GM15510 (cell line): ENCODE results near the gene YWHAE.
A peak's percentile ranks its signal among the peaks of the same experiment; 100 is the strongest.

Experiments
- POLR2A ChIP-seq: IDR thresholded peaks from 3 replicates; pipeline ENCODE4 v1.6.1; 2011; ENCODE audit warnings: borderline replicate concordance; ENCODE audit not compliant: insufficient read length; ENCODE audit errors: extremely low read depth

YWHAE gene

DNA sequence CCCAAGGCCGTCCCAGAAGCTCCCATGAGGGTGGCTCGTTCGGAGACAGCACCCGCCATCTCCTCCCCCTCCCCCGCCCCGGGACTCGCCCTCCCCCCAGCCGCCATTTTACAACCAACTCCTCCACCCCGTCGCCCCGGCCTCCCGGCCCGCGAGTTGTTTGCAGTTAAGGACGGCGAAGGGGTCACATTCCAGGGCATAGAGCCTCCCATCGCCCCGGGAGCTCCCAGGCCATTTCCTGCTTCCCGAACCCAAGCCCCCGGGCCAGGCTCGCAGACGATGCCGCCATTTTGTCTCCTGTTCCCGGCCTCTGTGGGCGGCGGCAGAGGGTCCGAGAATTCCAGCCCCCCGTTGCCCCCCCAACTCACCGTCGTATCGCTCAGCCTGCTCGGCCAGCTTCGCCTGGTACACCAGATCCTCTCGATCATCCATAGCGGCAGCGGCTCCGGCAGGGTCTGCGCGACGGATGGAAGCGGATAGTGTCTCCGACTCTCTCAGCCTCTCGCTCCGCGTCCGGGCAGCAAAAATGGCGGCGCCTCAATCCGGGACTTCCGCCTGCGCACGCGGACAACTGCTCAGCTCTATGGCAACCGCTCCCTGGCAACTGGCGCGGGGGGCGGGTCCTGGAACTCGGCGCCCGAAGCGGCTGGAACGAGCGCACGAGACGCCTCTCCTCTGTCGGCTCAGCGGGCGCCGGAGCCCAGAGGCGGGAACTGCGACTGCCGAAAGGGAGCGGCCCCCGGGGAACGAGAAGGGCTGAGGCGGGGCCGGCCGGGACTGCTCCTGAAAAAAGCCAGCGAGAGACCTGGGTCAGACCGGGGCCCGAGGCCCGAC is at the start of gene YWHAE:
Gene YWHAE (minus strand): TSS at position 544 of the 834 bp plus-strand sequence. CDS start 112 bp downstream, at position 432.
- TF ChIP-seq POLR2A = peak; percentile 95

DNA sequence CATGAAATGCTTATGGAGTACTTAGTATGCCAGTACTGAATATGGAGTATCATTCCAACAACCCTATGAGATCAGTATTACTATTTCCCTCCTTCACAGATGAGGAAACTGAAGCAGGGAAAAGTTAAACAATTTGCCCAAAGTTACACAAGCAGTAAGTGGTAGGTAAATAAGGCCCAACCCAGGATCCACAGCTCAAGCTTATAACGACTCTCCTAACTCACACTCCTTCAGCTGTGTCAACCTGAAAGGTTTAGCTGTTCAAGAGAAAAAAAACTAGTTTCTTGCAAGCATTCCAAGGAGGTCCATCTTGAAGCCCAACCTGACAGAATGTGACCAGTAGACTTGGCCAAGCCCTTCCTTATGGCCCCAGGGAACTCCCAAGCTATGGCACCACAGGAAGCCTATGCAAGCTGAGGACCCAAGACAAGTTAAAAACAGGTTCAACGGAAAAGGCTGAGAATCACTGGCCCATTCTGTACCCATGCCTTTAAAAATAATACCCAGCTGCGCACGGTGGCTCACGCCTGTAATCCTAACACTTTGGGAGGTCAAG is 49.5 kb upstream of the YWHAE start:
- no peak for TF ChIP-seq POLR2A

DNA sequence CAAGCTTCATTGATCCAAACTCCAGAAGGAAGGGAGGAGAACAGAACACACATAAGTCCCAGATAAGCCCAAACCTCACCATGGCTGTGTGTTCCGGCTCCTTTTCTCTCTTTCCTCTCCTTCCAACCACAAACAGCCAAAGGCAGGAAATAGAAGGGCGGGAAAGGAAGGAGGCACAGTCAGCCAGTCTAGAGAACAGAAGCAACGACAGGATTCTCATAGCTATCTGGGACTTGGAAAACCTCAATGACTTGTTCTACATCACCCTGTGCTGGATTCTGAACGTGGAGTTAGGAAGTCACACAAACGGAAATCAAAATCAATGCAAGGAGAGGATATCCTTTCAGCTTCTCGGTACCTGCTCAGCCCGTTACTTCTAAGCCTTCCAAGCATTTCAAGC is 47.0 kb upstream of the YWHAE start:
- no peak for TF ChIP-seq POLR2A

DNA sequence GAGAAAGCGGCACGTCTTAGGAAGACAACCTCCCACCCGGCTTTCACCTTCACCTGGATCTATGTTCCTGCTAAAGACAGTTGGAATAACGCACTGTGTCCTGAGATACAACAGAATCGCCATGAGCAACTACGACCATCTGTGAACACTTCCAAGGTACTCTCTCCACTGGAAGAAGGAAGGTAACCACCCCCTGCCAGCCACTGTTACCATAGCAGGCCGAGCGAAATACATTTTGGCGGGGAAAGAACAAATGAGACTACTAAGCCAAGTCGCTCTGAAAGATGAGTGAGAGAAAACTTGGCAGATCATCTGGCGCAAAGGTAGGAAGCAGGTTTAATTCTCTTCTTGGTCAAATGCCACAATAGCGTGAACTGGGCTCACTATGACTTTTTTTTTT is 46.2 kb upstream of the YWHAE start:
- no peak for TF ChIP-seq POLR2A

DNA sequence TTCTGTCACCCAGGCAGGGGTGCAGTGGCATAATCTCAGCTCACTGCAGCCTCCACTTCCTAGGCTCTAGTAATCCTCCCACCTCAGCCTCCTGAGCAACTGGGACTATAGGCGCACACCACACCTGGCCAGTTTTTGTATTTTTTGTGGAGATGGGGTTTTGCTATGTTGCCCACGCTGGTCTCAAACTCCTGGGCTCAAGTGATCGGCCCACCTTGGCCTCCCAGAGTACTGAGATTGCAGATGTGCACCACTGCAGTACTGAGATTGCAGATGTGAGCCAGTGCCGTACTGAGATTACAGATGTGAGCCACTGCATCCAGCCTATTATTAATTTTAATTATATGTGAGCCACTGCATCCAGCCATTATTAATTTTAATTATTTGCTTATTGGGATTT is 42.2 kb upstream of the YWHAE start:
- no peak for TF ChIP-seq POLR2A

DNA sequence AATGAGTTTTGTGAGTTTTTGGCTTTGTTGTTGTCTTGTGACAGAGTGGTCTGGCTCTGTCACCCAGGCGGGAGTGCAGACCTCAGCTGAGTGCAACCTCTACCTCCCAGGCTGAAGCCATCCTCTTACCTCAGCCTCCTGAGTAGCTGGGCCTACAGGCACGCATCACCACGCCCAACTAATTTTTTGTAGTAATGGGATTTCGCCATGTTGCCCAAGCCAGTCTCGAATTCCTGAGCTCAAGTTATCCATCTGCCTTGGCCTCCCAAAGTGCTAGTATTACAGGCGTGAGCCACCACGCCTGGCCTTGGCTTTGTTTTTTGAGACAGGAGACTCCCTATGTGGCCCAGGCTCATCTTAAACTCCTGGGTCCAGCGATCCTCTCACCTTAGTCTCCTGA is 40.9 kb upstream of the YWHAE start:
- no peak for TF ChIP-seq POLR2A

DNA sequence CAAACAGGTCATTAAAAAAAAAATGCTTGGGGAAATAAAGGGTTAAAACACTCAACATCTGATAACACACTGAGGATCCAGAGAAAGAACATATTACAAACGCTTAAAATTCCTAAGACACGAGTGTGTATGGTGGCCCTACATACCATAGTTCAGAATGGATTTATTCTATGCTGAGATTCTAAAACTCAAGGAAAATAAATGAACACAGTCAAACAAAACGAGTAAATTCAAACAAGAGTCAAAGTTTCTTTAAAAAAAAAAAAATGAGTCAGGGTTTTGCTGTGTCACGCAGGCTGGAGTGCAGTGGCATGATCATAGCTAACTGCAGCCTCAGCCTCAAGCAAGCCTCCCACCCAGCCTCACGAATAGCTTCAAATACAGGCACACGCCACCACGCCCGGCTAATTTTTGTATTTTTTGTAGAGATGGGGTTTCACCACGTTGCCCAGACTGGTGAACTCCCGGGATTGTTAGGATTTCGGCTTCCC is 38.6 kb upstream of the YWHAE start:
- no peak for TF ChIP-seq POLR2A

DNA sequence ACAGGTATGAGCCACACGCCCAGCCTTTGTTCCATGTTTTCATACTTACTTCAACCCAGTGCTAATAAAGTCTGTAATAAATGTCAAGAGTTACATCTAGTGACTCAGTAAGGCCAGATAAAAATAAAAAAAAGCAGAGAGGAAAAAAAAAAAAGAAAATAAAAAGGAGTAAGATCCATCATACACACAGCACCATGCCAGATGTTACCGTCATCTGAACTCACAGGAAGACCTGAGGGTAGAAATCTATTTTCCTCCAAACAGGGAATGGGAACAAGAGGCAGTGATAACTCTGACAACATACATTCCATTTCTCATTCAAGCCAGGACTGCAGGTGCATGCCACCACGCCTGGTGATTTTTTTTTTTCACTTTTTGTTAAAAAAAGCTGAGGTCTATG is 35.3 kb upstream of the YWHAE start:
- no peak for TF ChIP-seq POLR2A

DNA sequence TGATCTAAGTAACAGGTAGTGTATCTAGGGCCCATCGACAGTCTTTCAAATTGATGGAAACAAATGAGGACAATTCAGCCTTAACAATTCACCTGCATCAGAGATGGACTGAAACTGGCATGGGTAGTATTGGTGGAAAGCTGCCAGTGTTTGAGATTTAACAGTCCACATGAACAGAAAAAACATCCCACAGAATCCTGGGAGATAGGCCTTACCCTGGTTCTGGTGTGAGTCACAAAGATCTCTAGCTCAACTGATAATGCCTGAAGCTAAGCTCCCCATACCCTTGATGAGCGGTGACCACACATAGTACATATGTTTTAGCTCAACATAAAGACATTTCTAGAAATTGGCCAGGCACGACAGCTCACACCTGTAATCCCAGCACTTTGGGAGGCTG is 34.1 kb upstream of the YWHAE start:
- no peak for TF ChIP-seq POLR2A

DNA sequence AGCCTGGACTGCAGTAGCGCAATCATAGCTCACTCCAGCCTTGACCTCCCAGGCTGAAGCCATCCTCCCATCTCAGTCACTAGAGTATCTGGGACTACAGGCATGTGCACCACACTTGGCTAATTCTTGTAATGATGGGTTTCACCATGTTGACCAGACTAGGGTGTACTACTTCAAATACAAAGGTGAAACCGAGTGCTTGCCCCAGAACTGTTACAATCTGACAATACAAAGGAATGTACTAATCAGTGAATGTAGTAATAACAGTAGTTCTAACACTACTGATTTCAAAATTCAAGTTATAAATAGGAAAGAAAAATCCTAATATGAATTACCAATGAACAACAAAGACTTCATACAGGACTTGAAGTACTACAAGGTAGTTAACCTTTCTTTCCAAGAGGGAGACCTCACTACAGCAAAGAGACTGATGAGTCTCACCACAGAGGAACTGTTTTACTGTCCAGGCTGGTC is 31.6 kb upstream of the YWHAE start:
- no peak for TF ChIP-seq POLR2A

DNA sequence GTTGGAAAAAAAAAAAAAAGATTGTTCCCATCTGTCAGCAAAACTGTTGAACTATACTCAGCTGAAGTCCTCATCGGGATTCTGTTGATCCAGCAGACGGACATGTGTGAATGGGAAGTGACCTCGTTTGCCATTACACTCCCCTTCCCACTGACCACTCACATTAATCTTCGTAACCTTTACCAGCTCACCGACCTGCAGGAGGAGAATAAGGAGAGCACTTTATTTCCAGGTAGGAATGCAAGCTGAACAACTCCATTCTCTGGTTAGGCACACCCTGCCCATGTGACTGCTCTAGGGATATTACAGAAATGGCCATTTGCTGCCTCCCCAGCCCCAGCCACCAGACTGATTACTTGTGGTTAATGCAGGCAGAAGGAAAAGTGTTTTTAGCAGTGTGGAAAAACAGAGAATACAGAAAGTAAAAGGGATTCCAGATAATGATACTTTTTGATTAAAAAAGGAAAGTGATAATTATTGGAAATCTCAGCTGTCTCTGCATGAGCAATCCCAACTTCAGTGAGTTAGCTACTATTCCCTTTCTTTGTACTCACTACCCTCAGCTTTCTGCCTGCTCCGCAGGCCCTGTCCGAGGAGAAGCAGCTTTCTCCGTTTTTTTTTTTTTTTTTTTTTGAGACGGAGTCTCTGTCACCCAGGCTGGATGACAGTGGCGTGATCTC is 23.6 kb upstream of the YWHAE start:
- TF ChIP-seq POLR2A = no peak

DNA sequence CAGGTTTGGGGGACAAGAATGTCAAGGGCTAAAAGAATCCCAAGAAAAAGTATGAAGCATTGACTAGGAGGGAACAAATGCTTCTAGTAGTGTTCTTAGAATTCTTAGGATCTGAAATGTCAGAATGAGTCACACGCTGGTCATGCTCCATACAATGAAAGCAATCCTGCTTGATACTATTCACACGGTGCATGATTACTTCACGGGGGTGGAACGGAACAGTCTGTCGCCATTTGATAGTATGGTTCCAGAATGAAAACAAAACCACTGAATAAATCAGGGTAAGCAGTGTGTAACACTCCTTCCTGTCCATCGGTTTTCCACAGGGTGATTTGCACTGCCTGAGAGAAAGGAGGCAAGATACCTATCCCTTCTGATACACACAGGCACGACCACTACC is 22.9 kb upstream of the YWHAE start:
- TF ChIP-seq POLR2A = no peak

DNA sequence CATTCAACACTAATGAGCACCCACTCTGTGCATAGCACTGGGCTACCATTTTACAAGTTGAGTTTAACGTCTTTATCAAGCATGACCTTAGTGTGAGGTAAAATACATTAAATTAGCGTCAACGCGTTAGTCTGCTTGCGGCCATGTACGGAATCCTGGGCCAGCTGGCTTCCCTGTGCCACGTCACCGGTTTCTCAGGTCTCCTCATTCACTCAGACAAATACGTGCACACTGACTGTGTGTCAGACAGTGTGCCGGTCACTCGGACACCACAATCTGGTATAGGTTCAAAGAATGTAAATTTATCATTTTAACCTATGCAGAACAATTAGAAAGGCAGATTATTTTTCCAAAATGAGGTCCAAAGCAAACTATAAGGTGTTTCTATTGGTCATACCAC is 21.4 kb upstream of the YWHAE start:
- TF ChIP-seq POLR2A = no peak

DNA sequence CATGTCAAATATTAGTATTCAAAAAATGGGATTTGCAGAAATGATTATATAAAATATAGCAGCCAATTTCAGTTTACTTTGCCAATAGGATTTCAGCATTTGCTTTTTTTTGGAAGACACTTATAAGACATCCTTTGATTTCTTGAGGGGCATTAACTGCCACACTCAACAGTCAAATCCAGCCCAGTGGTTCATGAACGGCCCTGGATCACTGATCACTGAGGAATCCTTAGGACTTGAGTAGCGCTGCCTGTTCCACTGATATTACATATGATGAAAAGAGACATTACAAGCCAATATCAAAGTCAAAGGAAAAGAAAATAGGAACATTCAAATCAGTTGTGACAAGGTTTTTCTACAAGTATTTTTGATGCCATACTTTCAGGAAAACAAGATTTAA is 21.0 kb upstream of the YWHAE start:
- no peak for TF ChIP-seq POLR2A

DNA sequence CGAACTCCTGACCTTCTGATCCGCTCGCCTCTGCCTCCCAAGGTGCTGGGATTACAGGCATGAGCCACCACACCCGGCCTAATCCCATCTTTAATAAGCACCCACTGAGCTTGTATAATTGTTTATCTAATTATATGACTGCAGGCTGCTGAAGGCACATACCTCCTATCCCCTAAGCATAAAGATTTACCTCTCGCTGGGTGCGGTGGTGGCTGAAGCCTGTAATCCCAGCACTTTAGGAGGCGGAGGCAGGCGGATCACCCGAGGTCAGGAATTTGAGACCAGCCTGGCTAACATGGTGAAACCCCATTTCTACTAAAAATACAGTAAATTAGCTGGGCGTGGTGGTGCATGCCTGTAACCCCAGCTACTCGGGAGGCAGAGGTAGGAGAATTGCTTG is 20.1 kb upstream of the YWHAE start:
- TF ChIP-seq POLR2A = no peak

DNA sequence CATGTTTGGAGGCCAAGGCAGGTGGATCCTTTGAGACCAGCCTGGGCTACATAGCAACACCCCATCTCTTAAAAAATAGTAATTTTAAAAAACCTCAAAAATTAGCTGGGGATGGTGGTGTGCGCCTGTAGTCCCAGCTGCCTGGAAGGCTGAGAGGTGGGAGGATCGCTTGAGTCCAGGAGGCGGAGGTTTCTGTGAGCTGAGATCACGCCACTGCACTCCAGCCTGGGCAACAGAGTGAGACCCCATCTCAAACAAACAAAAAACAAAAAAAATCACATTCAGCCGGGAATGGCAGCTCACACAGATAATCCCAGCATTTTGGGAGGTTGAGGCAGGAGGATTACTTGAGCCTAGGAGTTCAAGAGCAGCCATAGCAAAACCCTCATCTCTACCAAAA is 16.4 kb upstream of the YWHAE start:
- TF ChIP-seq POLR2A = no peak

DNA sequence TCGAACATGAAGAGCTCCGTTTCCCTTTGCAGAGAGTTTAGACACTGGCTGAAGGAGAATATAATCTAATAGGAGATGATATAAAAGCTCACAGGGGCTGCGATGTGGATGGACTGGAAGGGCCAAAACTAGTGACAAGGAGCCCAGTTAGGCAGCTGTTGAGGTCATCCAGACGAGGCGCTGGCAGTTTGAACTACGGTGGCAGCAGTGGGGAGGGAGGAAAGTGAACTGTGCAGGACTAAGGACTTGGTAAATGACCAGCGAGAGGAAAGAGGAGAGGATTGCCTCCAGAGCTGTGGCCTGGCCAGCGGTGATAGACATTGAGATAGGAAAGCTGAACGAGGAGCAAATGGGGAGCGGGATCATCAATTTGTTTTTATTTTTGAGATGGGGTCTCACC is 14.6 kb upstream of the YWHAE start:
- TF ChIP-seq POLR2A = no peak
